Measurements from ENCODE around the gene ARL15. TPM values are rescaled to one million over a fixed set of nuclear protein-coding genes. Genes with fewer than 3 reads are reported as not detected.
A peak's percentile ranks its signal among the peaks of the same experiment; 100 is the strongest.

ARL15 gene
- total and polyA plus RNA-seq, 9 of the 15 experiments (the other 6 are each of a cell fraction or from before 2014, with no cell fraction given): 18.5 to 80.4 (median 57.0) TPM

GRCh38 chr5:54305737-54306136, 4.6 kb downstream of the ARL15 start:
- intact Hi-C loops (cut with micrococcal nuclease) (no loop called here), in situ Hi-C loops (cut with MboI) (loop anchor here (10.0 kb wide), 1 partner anchor 151 kb away; no protein-coding TSS in a partner anchor)
- H3K9ac ChIP-seq (ENCODE audit: insufficient read depth in 1 of 2, low read depth in 2 of 2, low read length in 2 of 2): peak overlapping the region; percentile 9 to 66; a peak in 2 of 4 replicates
- no peaks in the 10 kb centered on the region for H3K9me1 ChIP-seq (ENCODE audit: control insufficient read depth, insufficient read depth, low read length)
- no TSS peak for BruUV-seq (replicated peaks)
- H3K36me3 ChIP-seq (ENCODE audit: control insufficient read depth, insufficient read depth, low read length): peaks cover 4% of the 10 kb centered on the region; the same call in 1 of the 3 replicates
- TF ChIP-seq PRDM10 (IDR thresholded peaks at IDR 0.05; ENCODE audit: partially characterized antibody): peak; percentile 90
- 0 out of 2 replicates have a peak, but pooled peaks have one; percentile 49 for TF ChIP-seq HMBOX1 (IDR thresholded peaks at IDR 0.05)
- TF ChIP-seq ZZZ3 (IDR thresholded peaks at IDR 0.05): no peak
- TF ChIP-seq POLR2AphosphoS2 (IDR thresholded peaks at IDR 0.05; ENCODE audit: low read length): no peak
- peaks cover 16% of the 10 kb centered on the region; the same call in 1 of the 2 replicates for H4K20me1 ChIP-seq (replicated peaks; ENCODE audit: control insufficient read depth, insufficient read depth, low read length)
- no peak for ATAC-seq
- no peak for DNase-seq (ENCODE audit: extremely low read depth in 1 of 4, low spot score in 3 of 4)
- no peak overlapping the region for H2AFZ ChIP-seq (ENCODE audit: low read depth, low read length)
- ChIA-PET POLR2A (interaction anchor here (0.6 to 1.5 kb wide), 6 partner anchors 10 to 184 kb away, joined by 3 to 4 read pairs (median 3); no protein-coding TSS in a partner anchor), CTCF (ENCODE audit: low intra/inter-chr PET ratio) (interaction anchor here (0.7 kb wide), 1 partner anchor 201 kb away, joined by 3 read pairs; no protein-coding TSS in a partner anchor)
- peaks cover 8 to 32% of the 10 kb centered on the region in 2 experiments; a peak in 4 of 5 replicates for H3K4me1 ChIP-seq (replicated peaks in 1 of 2; ENCODE audit: control insufficient read depth in 2 of 2, insufficient read depth in 2 of 2, low read length in 2 of 2)
- peaks cover 98% of the 10 kb centered on the region for H3K79me2 ChIP-seq (ENCODE audit: control insufficient read depth, insufficient read depth, low read length)
- H3K9me3 ChIP-seq (replicated peaks; ENCODE audit: control insufficient read depth, insufficient read depth, low read depth, low read length): no peaks in the 10 kb centered on the region
- no peak overlapping the region for H3K27ac ChIP-seq (ENCODE audit: extremely low read depth, low read depth, low read length)
- H3K4me3 ChIP-seq: 0 out of 2 replicates have a peak overlapping the region, but pooled peaks have one; percentile 75
- FAIRE-seq: no peak
- WGBS (ENCODE audit: insufficient coverage, low coverage, missing lambda C conversion rate): 29% methylated on average over 4 of the region's 4 CpGs
- H3K27me3 ChIP-seq (ENCODE audit: control insufficient read depth in 2 of 2, insufficient read depth in 2 of 2, low read length in 2 of 2): no peaks in the 10 kb centered on the region
- H3K4me2 ChIP-seq (ENCODE audit: insufficient read depth, low read length): peak overlapping the region; percentile 68; the same call in 1 of the 2 replicates

Measured in K562 (cell line).